OCI-LY3 (cell line): ENCODE data around the gene LDAH.

Experiments used
- H2AFZ ChIP-seq: fragments of 200-600, 300-600 bp; shearing (Covaris generic); 2 replicates; pipeline ENCODE4 v1.6.0; 2014; ENCODE audit warnings: antibody characterized with exemption, low read depth, low read length
- H3K27ac ChIP-seq: fragments of 200-600, 300-600 bp; sonication (generic); 2 replicates; pipeline ENCODE4 v1.5.1; 2014; ENCODE audit warnings: mild to moderate bottlenecking, low read length, moderate library complexity, mixed read lengths
- H3K27me3 ChIP-seq: fragments of 200-600, 300-600 bp; sonication (generic); 2 replicates; pipeline ENCODE4 v1.6.1; 2014; ENCODE audit warnings: low read depth, low read length, mixed read lengths
- H3K36me3 ChIP-seq: fragments of 200-600, 300-600 bp; sonication (generic); replicated peaks from 2 replicates; pipeline ENCODE3; 2014; ENCODE audit warnings: low read depth, low read length, mixed read lengths
- H3K4me1 ChIP-seq: fragments of 300-600, 200-600 bp; sonication (generic); 2 replicates; pipeline ENCODE4 v1.6.1; 2014; ENCODE audit warnings: low read length, mixed read lengths
- H3K4me2 ChIP-seq: fragments of 200-600, 300-600 bp; sonication (generic); 2 replicates; pipeline ENCODE4 v1.6.1; 2014; ENCODE audit warnings: low read length, mixed read lengths
- H3K4me3 ChIP-seq: fragments of 300-600, 200-600 bp; sonication (generic); 2 replicates; pipeline ENCODE4 v1.5.1; 2014; ENCODE audit warnings: antibody characterized with exemption, mild to moderate bottlenecking, low read length, moderate library complexity
- H3K79me2 ChIP-seq: fragments of 300-600, 200-600 bp; shearing (Covaris generic); 2 replicates; pipeline ENCODE4 v1.6.1; 2014; ENCODE audit warnings: mild to moderate bottlenecking, low read length, mixed read lengths
- H3K9ac ChIP-seq: fragments of 300-600, 200-600 bp; shearing (Covaris generic); 2 replicates; pipeline ENCODE4 v1.6.0; 2014; ENCODE audit warnings: mild to moderate bottlenecking, low read length, moderate library complexity
- H3K9me3 ChIP-seq: fragments of 200-600, 300-600 bp; shearing (Covaris generic); 2 replicates; pipeline ENCODE4 v1.6.1; 2014; ENCODE audit warnings: low read length, mixed read lengths; ENCODE audit not compliant: insufficient read depth
- H4K20me1 ChIP-seq: fragments of 200-600, 300-600 bp; sonication (generic); 2 replicates; pipeline ENCODE4 v1.6.1; 2016; ENCODE audit warnings: low read length, mixed read lengths; ENCODE audit not compliant: insufficient read depth
- EZH2phosphoT487 ChIP-seq: fragments of 200-600 bp; shearing (Covaris generic); IDR thresholded peaks from 2 replicates; pipeline ENCODE4 v1.6.1; 2018; ENCODE audit warnings: antibody characterized with exemption, mixed run types, low read depth
- TF ChIP-seq, protein P1 (sequence below): fragments of 200-600, 300-600 bp; sonication (generic); IDR thresholded peaks from 2 replicates; pipeline ENCODE4 v1.5.1; 2014; ENCODE audit warnings: antibody characterized with exemption, low read length, low read depth

LDAH gene

GRCh38 chr2:20752293-20752692, 70.6 kb downstream of the LDAH start:
- TF ChIP-seq, protein P1, sequence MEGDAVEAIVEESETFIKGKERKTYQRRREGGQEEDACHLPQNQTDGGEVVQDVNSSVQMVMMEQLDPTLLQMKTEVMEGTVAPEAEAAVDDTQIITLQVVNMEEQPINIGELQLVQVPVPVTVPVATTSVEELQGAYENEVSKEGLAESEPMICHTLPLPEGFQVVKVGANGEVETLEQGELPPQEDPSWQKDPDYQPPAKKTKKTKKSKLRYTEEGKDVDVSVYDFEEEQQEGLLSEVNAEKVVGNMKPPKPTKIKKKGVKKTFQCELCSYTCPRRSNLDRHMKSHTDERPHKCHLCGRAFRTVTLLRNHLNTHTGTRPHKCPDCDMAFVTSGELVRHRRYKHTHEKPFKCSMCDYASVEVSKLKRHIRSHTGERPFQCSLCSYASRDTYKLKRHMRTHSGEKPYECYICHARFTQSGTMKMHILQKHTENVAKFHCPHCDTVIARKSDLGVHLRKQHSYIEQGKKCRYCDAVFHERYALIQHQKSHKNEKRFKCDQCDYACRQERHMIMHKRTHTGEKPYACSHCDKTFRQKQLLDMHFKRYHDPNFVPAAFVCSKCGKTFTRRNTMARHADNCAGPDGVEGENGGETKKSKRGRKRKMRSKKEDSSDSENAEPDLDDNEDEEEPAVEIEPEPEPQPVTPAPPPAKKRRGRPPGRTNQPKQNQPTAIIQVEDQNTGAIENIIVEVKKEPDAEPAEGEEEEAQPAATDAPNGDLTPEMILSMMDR = no peak
- TF ChIP-seq EZH2phosphoT487 = no peak
- H3K4me3 ChIP-seq = no peak overlapping the region
- H4K20me1 ChIP-seq = no peaks in the 10 kb centered on the region; the same call in 1 of the 2 replicates
- H2AFZ ChIP-seq = no peak overlapping the region
- no peak overlapping the region for H3K9ac ChIP-seq
- H3K4me2 ChIP-seq = no peak overlapping the region
- no peaks in the 10 kb centered on the region for H3K27me3 ChIP-seq
- no peak overlapping the region for H3K27ac ChIP-seq
- H3K36me3 ChIP-seq = peaks cover 7% of the 10 kb centered on the region
- H3K79me2 ChIP-seq = peaks cover 5% of the 10 kb centered on the region; the same call in 1 of the 2 replicates
- H3K4me1 ChIP-seq = no peaks in the 10 kb centered on the region
- no peaks in the 10 kb centered on the region for H3K9me3 ChIP-seq

GRCh38 chr2:20747317-20747716, 75.6 kb downstream of the LDAH start:
- H3K9me3 ChIP-seq = no peaks in the 10 kb centered on the region
- no peak overlapping the region for H3K27ac ChIP-seq
- H3K4me1 ChIP-seq = peaks cover 25% of the 10 kb centered on the region
- H3K9ac ChIP-seq = no peak overlapping the region
- no peak overlapping the region for H3K4me2 ChIP-seq
- no peak overlapping the region for H3K4me3 ChIP-seq
- peaks cover 5% of the 10 kb centered on the region; the same call in 1 of the 2 replicates for H3K79me2 ChIP-seq
- H2AFZ ChIP-seq = no peak overlapping the region
- H3K36me3 ChIP-seq = peaks cover 5% of the 10 kb centered on the region
- no peaks in the 10 kb centered on the region for H4K20me1 ChIP-seq
- no peak for TF ChIP-seq EZH2phosphoT487
- TF ChIP-seq, protein P1 = no peak
- no peaks in the 10 kb centered on the region for H3K27me3 ChIP-seq

DNA sequence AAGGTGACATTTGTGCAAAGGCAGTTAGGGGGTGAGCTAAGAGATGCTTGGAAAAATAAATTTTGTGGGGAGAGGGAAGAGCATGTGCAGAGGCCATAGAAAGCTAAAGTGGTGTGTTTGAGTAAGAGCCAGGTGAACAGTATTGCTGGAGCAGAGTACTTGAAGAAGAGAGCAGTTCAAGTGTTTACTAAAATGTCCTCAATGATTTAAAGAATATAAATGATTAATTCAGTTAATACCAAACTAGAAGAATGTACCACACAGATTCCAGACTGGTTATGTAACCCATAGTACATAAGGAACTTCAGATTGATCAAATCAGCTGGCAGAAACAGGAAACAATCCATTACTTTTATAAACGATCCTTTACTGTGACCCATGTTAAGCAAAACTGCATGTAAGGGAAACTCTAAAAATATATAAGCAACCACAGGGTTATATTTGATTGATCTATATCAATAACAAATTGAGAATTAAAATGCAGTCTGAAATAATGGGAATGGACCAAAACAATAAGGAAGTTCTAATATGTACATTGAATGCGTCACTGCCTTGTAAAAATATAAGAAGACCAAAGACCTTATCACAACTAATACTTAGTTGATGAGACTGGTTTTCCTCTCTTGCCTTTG, 76.9 kb downstream of the LDAH start:
- H3K4me2 ChIP-seq = no peak overlapping the region
- no peaks in the 10 kb centered on the region for H3K9me3 ChIP-seq
- no peak overlapping the region for H3K9ac ChIP-seq
- peaks cover 5% of the 10 kb centered on the region; the same call in 1 of the 2 replicates for H3K79me2 ChIP-seq
- H3K4me3 ChIP-seq = no peak overlapping the region
- no peaks in the 10 kb centered on the region for H3K27me3 ChIP-seq
- no peak overlapping the region for H3K27ac ChIP-seq
- H4K20me1 ChIP-seq = no peaks in the 10 kb centered on the region
- no peak overlapping the region for H2AFZ ChIP-seq
- TF ChIP-seq EZH2phosphoT487 = no peak
- peaks cover 3% of the 10 kb centered on the region for H3K36me3 ChIP-seq
- H3K4me1 ChIP-seq = peaks cover 25% of the 10 kb centered on the region

DNA sequence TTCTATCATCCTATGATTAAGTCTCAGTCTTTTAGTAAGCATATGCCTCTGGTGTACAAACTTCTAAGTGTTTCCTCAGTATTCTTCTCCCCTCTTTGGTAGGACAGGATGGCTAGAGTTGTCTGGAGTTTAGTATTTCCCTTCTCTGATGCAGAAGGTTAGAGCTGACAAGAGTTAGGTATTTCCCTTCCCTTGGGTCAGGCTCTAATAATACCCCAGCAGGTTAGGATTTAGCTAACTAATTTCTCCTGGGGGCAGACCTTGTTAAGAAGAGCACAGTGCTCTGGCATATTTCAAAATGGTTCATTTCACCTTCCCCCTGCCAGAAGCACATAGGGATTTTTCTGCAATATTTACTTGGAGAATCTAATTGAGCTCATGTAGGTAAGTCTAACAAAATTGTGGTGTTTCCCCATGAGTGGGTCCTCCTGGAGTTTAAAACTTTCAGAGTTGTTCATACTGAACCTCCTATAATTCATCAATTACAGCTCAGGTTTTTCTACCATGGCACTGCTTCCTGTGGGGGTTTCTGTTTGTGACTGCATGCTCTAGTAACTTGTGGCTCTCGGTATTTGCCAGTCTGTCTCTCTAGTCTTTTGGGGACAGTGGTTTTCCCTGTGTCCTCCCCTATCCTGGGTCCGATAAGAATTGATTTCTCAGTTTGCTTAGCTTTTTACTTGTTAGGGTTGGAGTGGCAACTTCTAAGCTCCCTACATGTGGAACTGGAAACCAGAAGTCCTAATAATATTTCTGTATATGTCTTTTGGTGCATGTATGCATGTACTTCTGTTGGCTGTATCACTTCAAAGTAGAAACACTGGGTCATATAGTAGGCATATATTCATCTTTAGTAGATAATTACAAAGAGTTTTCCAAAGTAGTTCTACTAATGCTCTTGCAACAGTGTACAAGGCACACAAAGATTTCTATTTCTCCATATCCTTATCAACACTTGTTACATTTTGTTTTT, 78.2 kb downstream of the LDAH start:
- Histone ChIP-seq H3K27me3 (no peaks in the 10 kb centered on the region), H3K27ac (peak overlapping the region; percentile 59), H4K20me1 (no peaks in the 10 kb centered on the region), H3K9me3 (no peaks in the 10 kb centered on the region), H3K36me3 (no peaks in the 10 kb centered on the region), H3K9ac (peak overlapping the region; percentile 20; the same call in 1 of the 2 replicates), H3K4me2 (peak overlapping the region; percentile 83), H2AFZ (no peak overlapping the region), H3K4me1 (peaks cover 25% of the 10 kb centered on the region), H3K79me2 (no peaks in the 10 kb centered on the region), H3K4me3 (peak overlapping the region; percentile 58)
- TF ChIP-seq EZH2phosphoT487 = no peak
- TF ChIP-seq, protein P1 = no peak
